K562 (cell line): ENCODE measurements around the gene OSBPL3. TPM values are rescaled to one million over a fixed set of nuclear protein-coding genes. Genes with fewer than 3 reads are reported as not detected.

Experiments used
- ATAC-seq: fragments of 200-7000 bp; cut with Tn5 transposase; 3 replicates; pipeline ENCODE4 v1.9.1; 2020; ENCODE audit warnings: moderate library complexity
- BruUV-seq: library from RNA; stranded (reverse); fragments of 400-500 nt; replicated peaks from 2 replicates; lab custom pipeline; 2021; lab: Mats Ljungman, UMichigan
- CTCF ChIA-PET: fragments of 300-600 bp; formaldehyde crosslinking; extraction: SDS; loops from one replicate; lab custom pipeline; 2021; ENCODE audit warnings: low intra/inter-chr PET ratio; lab: Yijun Ruan, JAX
- POLR2A ChIA-PET: fragments of 300-600, 350-650 bp; sonication (Branson Sonifier 250); formaldehyde crosslinking; extraction: SDS; loops from one replicate; lab custom pipeline; 2021; ENCODE audit warnings: antibody characterized with exemption, inconsistent platforms; lab: Yijun Ruan, JAX
- DNase-seq, 4 experiments: peaks; one replicate each; pipeline versions ENCODE4 v3.0.0 to v3.0.0-alpha.2; 2011 to 2018; ENCODE audit warnings: low spot score in 3 of 4, mixed read lengths in 3 of 4; ENCODE audit errors: extremely low read depth in 1 of 4
- FAIRE-seq: peaks from 2 replicates; lab custom pipeline; 2011; peaks lifted over from hg19 to GRCh38; lab: Jason Lieb, UNC
- H2AFZ ChIP-seq: 2 replicates; pipeline ENCODE4 v1.6.0; 2011; ENCODE audit warnings: low read depth, low read length, control low read depth, inconsistent platforms
- H3K27ac ChIP-seq: fragments of 200-600 bp; 3 replicates; pipeline ENCODE4 v1.8.0; 2011; ENCODE audit warnings: low read depth, mild to moderate bottlenecking, control low read depth, inconsistent platforms, low read length, moderate library complexity, mixed read lengths; ENCODE audit errors: extremely low read depth
- H3K27me3 ChIP-seq, 2 experiments: fragments of 300-600 bp in 1 of 2; 2 replicates in 1 of 2; 3 replicates in 1 of 2; pipeline versions ENCODE4 v1.6.0 to v1.8.0; 2011; ENCODE audit warnings: inconsistent platforms in 2 of 2, low read length in 2 of 2, mild to moderate bottlenecking in 1 of 2, mixed read lengths in 1 of 2, moderate library complexity in 1 of 2; ENCODE audit not compliant: control insufficient read depth in 2 of 2, insufficient read depth in 2 of 2
- H3K36me3 ChIP-seq: fragments of 300-600 bp; 3 replicates; pipeline ENCODE4 v1.8.0; 2011; ENCODE audit warnings: mild to moderate bottlenecking, low read length, inconsistent platforms; ENCODE audit not compliant: control insufficient read depth, insufficient read depth
- H3K4me1 ChIP-seq, 2 experiments: fragments of 200-600 bp in 1 of 2; replicated peaks in 1 of 2; 2 replicates in 1 of 2; 3 replicates in 1 of 2; pipeline versions ENCODE4 v1.5.1 to v1.8.0; 2011; ENCODE audit warnings: inconsistent platforms in 2 of 2, low read length in 2 of 2, mild to moderate bottlenecking in 1 of 2, mixed read lengths in 1 of 2, moderate library complexity in 1 of 2; ENCODE audit not compliant: control insufficient read depth in 2 of 2, insufficient read depth in 2 of 2
- H3K4me2 ChIP-seq: 2 replicates; pipeline ENCODE4 v1.6.1; 2011; ENCODE audit warnings: low read length, control low read depth, inconsistent platforms, mixed read lengths; ENCODE audit not compliant: insufficient read depth
- H3K4me3 ChIP-seq: fragments of 200-600 bp; sonication (generic), shearing (Covaris generic); 2 replicates; pipeline ENCODE4 v1.5.1; 2016; ENCODE audit warnings: control low read depth, inconsistent platforms
- H3K79me2 ChIP-seq: fragments of 200-600 bp; 3 replicates; pipeline ENCODE4 v1.8.0; 2011; ENCODE audit warnings: low read length, inconsistent platforms; ENCODE audit not compliant: control insufficient read depth, insufficient read depth
- H3K9ac ChIP-seq, 2 experiments: 2 replicates each; pipeline versions ENCODE4 v1.6.0 to v1.6.1; 2011; ENCODE audit warnings: low read depth in 2 of 2, low read length in 2 of 2, control low read depth in 1 of 2, inconsistent platforms in 1 of 2, mild to moderate bottlenecking in 1 of 2, mixed read lengths in 1 of 2; ENCODE audit not compliant: insufficient read depth in 1 of 2
- H3K9me1 ChIP-seq: one replicate; pipeline ENCODE4 v1.6.0; 2011; ENCODE audit warnings: inconsistent platforms, mild to moderate bottlenecking, low read length, moderate library complexity; ENCODE audit not compliant: control insufficient read depth, insufficient read depth
- H3K9me3 ChIP-seq: replicated peaks from 2 replicates; pipeline ENCODE4 v1.5.1; 2011; ENCODE audit warnings: low read depth, low read length, inconsistent platforms; ENCODE audit not compliant: control insufficient read depth, insufficient read depth
- H4K20me1 ChIP-seq: replicated peaks from 2 replicates; pipeline ENCODE4 v1.6.1; 2011; ENCODE audit warnings: low read length, inconsistent platforms, mixed read lengths; ENCODE audit not compliant: control insufficient read depth, insufficient read depth
- BRF1 ChIP-seq: IDR thresholded peaks from 3 replicates; pipeline ENCODE4 v1.6.1; 2011; ENCODE audit warnings: borderline replicate concordance, mild to moderate bottlenecking; ENCODE audit not compliant: insufficient read length; ENCODE audit errors: extremely low read depth
- E2F6 ChIP-seq, 2 experiments: IDR thresholded peaks; 2 replicates each; pipeline ENCODE4 v1.6.1; 2011; ENCODE audit warnings: borderline replicate concordance in 1 of 2, control low read depth in 1 of 2, low read depth in 1 of 2, low read length in 1 of 2, mild to moderate bottlenecking in 1 of 2, mixed read lengths in 1 of 2, moderate library complexity in 1 of 2; ENCODE audit not compliant: insufficient read depth in 1 of 2, insufficient read length in 1 of 2, poor library complexity in 1 of 2, severe bottlenecking in 1 of 2; ENCODE audit errors: extremely low read depth in 1 of 2
- ESRRA ChIP-seq: fragments of 450-650 bp; IDR thresholded peaks from 2 replicates; pipeline ENCODE4 v1.6.1; 2014; ENCODE audit warnings: low read depth, mild to moderate bottlenecking, moderate library complexity, borderline replicate concordance
- FOXK1 ChIP-seq: sonication (generic); formaldehyde crosslinking; IDR thresholded peaks from 2 replicates; pipeline ENCODE4 v1.8.0; 2022; ENCODE audit warnings: missing genetic modification reagents, mild to moderate bottlenecking, borderline replicate concordance
- HES1 ChIP-seq: fragments of 450-650 bp; IDR thresholded peaks from 2 replicates; pipeline ENCODE4 v1.6.1; 2016; ENCODE audit warnings: low read depth, mild to moderate bottlenecking, moderate library complexity
- SRSF7 ChIP-seq: fragments of 200-400 bp; formaldehyde crosslinking; optimal IDR thresholded peaks from 2 replicates; pipeline ENCODE3; 2017; ENCODE audit warnings: mild to moderate bottlenecking, low read depth, low read length
- ZNF140 ChIP-seq: fragments of 250-450 bp; sonication (Bioruptor Pico); IDR thresholded peaks from 2 replicates; pipeline ENCODE4 v1.8.0; 2021; ENCODE audit warnings: moderate library complexity, mild to moderate bottlenecking, inconsistent platforms
- ZNF589 ChIP-seq: fragments of 200-800 bp; sonication (Bioruptor generic); IDR thresholded peaks from 2 replicates; pipeline ENCODE4 v1.6.1; 2016; ENCODE audit warnings: low read depth, missing genetic modification characterization, missing compliant biosample characterization
- WGBS: fragments of 100-300 bp; shearing (Covaris generic); methylation state at CpG from one replicate; pipeline ENCODE4 v1.1.6; 2016; ENCODE audit warnings: low coverage, mixed read lengths; ENCODE audit not compliant: insufficient coverage; ENCODE audit errors: missing lambda C conversion rate; 5-methylcytosine and 5-hydroxymethylcytosine counted together
- in situ Hi-C: fragments of 300-500 bp; cut with MboI; formaldehyde crosslinking; loops from 4 replicates; pipeline ENCODE4 v1.15.0; 2018; ENCODE audit warnings: inconsistent platforms, mixed read lengths
- intact Hi-C: fragments of 100-400 bp; cut with micrococcal nuclease; formaldehyde crosslinking; loops from 2 replicates; pipeline ENCODE4 v1.14.2; 2022
- polyA plus RNA-seq, 8 experiments: library from polyadenylated mRNA; depleted of rRNA in 4 of 8; stranded (reverse) in 5 of 8; unstranded in 3 of 8; fragments of >200 nt; fragmentation: Nextera tagmentation in 2 of 8; fragmentation: Illumina TruSeq in 1 of 8; extraction: Ambion mirVana in 2 of 8; extraction: Trizol in 1 of 8; gene quantifications; 2 replicates each; pipeline versions ENCODE4 v1.2.1 to v1.2.3, GENCODE V29; 2011 to 2014; ENCODE audit warnings: inconsistent platforms in 1 of 8, missing spikeins in 1 of 8
- total RNA-seq, 7 experiments: library from RNA; depleted of rRNA in 6 of 7; stranded (reverse); fragments of >200 nt in 6 of 7; fragmentation: Illumina TruSeq in 2 of 7; extraction: Trizol in 2 of 7; gene quantifications; 2 replicates each; pipeline versions ENCODE4 v1.2.1 to v1.2.3, GENCODE V29; 2011 to 2021; ENCODE audit warnings: low replicate concordance in 1 of 7

The OSBPL3 gene
- total and polyA plus RNA-seq, 9 of the 15 experiments (the other 6 are each of a cell fraction or from before 2014, with no cell fraction given): 4.8 to 37.2 (median 26.5) TPM

- H3K9me1 ChIP-seq: peaks cover 3% of the 10 kb centered on the region
- WGBS: 63% methylated on average over 5 of the region's 5 CpGs
- no peak overlapping the region for H3K4me3 ChIP-seq
- DNase-seq (no peak), FAIRE-seq (no peak), ATAC-seq (no peak)
- ChIA-PET POLR2A (interaction anchor here (0.7 kb wide), 1 partner anchor 11 kb away, joined by 3 read pairs; no protein-coding TSS in a partner anchor), CTCF (no interaction called here)
- intact Hi-C loops: no loop called here
- peaks cover 10 to 32% of the 10 kb centered on the region in 2 experiments for H3K4me1 ChIP-seq
- H3K79me2 ChIP-seq: no peaks in the 10 kb centered on the region
- no peak overlapping the region for H2AFZ ChIP-seq
- H3K9ac ChIP-seq: no peak overlapping the region
- no peak overlapping the region for H3K4me2 ChIP-seq
- in situ Hi-C loops: no loop called here
- H3K27ac ChIP-seq: no peak overlapping the region
- no peaks in the 10 kb centered on the region for H4K20me1 ChIP-seq
- no peaks in the 10 kb centered on the region for H3K9me3 ChIP-seq
- no TSS peak for BruUV-seq
- TF ChIP-seq BRF1: no peak
- TF ChIP-seq SRSF7: no peak
- no peak for TF ChIP-seq ZNF140 (CRISPR knock-in tag)
- TF ChIP-seq ESRRA: no peak
- no peak for TF ChIP-seq FOXK1 (CRISPR knock-in tag)
- no peak for TF ChIP-seq HES1
- no peak for TF ChIP-seq ZNF589 (CRISPR knock-in tag)
- no peak for TF ChIP-seq E2F6 (IDR thresholded peaks at IDR 0.05; ENCODE audit: borderline replicate concordance in 1 of 2, extremely low read depth in 1 of 2, insufficient read depth in 1 of 2, insufficient read length in 1 of 2, low read depth in 1 of 2, low read length in 1 of 2, poor library complexity in 1 of 2, severe bottlenecking in 1 of 2)
- no peaks in the 10 kb centered on the region for H3K27me3 ChIP-seq
- peaks cover 35% of the 10 kb centered on the region for H3K36me3 ChIP-seq
These were observed 146.4 kb downstream of the OSBPL3 start for GRCh38 chr7:24833549-24833948.
